Measurements from ENCODE around the gene TUBGCP6.

DNA sequence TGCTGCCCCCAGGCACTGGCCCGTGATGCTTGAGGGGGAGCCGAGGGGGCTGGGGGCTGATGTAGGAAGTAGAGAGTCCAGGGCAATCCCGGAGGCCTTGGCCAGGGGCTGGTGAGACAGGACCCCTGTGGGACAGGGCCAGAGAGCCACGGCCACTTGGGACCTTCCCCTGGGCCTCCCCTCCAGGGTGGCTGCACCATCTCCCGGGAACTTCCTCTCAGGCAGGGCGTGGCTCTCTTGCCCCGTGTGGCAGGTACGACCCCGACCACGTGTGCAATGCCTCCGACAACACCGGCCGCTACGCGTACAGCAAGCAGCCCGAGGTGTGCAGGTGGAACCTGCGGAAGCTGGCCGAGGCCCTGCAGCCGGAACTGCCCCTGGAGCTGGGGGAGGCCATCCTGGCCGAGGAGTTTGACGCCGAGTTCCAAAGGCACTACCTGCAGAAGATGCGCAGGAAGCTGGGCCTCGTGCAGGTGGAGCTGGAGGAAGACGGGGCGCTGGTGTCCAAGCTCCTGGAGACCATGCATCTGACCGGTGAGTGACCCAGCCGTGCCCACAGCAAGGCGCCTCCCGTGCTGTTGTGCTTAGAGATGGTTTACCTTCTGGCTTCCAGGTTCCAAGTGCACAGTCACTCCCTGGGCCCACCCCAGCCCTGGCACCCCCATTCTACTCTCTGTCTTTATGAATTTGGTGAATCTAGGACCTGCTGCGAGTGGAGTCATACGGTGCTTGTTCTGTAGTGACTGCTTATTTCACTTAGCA is 34.3 kb downstream of the TUBGCP6 start:
- TF ChIP-seq, protein P1, sequence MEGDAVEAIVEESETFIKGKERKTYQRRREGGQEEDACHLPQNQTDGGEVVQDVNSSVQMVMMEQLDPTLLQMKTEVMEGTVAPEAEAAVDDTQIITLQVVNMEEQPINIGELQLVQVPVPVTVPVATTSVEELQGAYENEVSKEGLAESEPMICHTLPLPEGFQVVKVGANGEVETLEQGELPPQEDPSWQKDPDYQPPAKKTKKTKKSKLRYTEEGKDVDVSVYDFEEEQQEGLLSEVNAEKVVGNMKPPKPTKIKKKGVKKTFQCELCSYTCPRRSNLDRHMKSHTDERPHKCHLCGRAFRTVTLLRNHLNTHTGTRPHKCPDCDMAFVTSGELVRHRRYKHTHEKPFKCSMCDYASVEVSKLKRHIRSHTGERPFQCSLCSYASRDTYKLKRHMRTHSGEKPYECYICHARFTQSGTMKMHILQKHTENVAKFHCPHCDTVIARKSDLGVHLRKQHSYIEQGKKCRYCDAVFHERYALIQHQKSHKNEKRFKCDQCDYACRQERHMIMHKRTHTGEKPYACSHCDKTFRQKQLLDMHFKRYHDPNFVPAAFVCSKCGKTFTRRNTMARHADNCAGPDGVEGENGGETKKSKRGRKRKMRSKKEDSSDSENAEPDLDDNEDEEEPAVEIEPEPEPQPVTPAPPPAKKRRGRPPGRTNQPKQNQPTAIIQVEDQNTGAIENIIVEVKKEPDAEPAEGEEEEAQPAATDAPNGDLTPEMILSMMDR (IDR thresholded peaks at IDR 0.05) = no peak
- TF ChIP-seq POLR2A (IDR thresholded peaks at IDR 0.05) (no peak), EP300 (IDR thresholded peaks at IDR 0.05) (no peak)

Measured in stomach (tissue), 4 donors.